Adrenal gland (tissue), 12 donors: ENCODE data around the gene SZRD1. TPM values are rescaled to one million over a fixed set of nuclear protein-coding genes. Genes with fewer than 3 reads are reported as not detected.
A peak's percentile ranks its signal among the peaks of the same experiment; 100 is the strongest.

Experiments
- DNase-seq, 7 donors: peaks; one replicate each; pipeline ENCODE4 v3.0.0-alpha.2; 2019 to 2020
- H3K27ac ChIP-seq, 5 donors: fragments of 200-600 bp; sonication (generic) in 4 of 5; 1 replicate in 3 of 5; 2 replicates in 2 of 5; pipeline versions ENCODE4 v1.5.1 to v1.8.0; 2016 to 2020; ENCODE audit warnings: mild to moderate bottlenecking in 1 of 5
- H3K27me3 ChIP-seq: fragments of 200-600 bp; 2 replicates; pipeline ENCODE4 v1.8.0; 2021
- H3K36me3 ChIP-seq, 2 donors: fragments of 200-600 bp; replicated peaks in 1 of 2; 1 replicate in 1 of 2; 2 replicates in 1 of 2; pipeline versions ENCODE4 v1.5.1 to v1.8.0; 2018 to 2022
- H3K4me1 ChIP-seq, 2 donors: fragments of 200-600 bp; replicated peaks in 1 of 2; 1 replicate in 1 of 2; 2 replicates in 1 of 2; pipeline versions ENCODE4 v1.5.1 to v1.8.0; 2018 to 2021
- H3K4me3 ChIP-seq, 4 donors: fragments of 200-600 bp; sonication (generic) in 3 of 4; one replicate each; pipeline ENCODE4 v1.5.1; 2016 to 2018
- H3K9me3 ChIP-seq, 3 donors: fragments of 200-600 bp; sonication (generic) in 1 of 3; replicated peaks in 1 of 3; 1 replicate in 2 of 3; 2 replicates in 1 of 3; pipeline versions ENCODE4 v1.5.1 to v1.8.0; 2016 to 2021
- POLR2A ChIP-seq, 2 donors: fragments of 450-650 bp; IDR thresholded peaks; one replicate each; pipeline ENCODE4 v1.6.1; 2017; ENCODE audit warnings: antibody characterized with exemption in 2 of 2, mild to moderate bottlenecking in 2 of 2, moderate library complexity in 1 of 2
- WGBS, 4 donors: extraction: QIAGEN DNeasy Blood & Tissue Kit in 2 of 4; methylation state at CpG; one replicate each; pipeline versions ENCODE4 v1.1.5 to v1.1.7; 2013 to 2017; 5-methylcytosine and 5-hydroxymethylcytosine counted together
- intact Hi-C, 2 donors: fragments of 100-400 bp; cut with DNase I; formaldehyde crosslinking; loops; one replicate each; pipeline versions ENCODE4 v1.14.1 to v1.15.0; 2022 to 2023
- polyA plus RNA-seq, 3 donors: library from polyadenylated mRNA; stranded (reverse); fragments of 200-250 nt in 2 of 3; fragments of 350-450 nt in 1 of 3; fragmentation: Illumina TruSeq in 1 of 3; extraction: RNeasy Lipid Tissue Mini Kit (QIAGEN cat#74804) in 1 of 3; gene quantifications; one replicate each; pipeline ENCODE4 v1.2.3, GENCODE V29; 2013 to 2014
- total RNA-seq, 9 donors: library from RNA; depleted of rRNA in 4 of 9; stranded (reverse); fragments of >200 nt in 4 of 9; fragments of 120-200 nt in 1 of 9; fragmentation: NEBNext Ultra II Directional in 1 of 9; extraction: Animal tissue kit (Norgen Biotek cat#: 25700) in 1 of 9; gene quantifications; one replicate each; pipeline versions ENCODE4 v1.1.0 to v1.2.4, GENCODE V29; 2013 to 2023
- TF ChIP-seq, protein P1 (sequence below), 6 experiments: fragments of 450-650 bp in 4 of 6; fragments of 200-600 bp in 2 of 6; sonication (generic) in 1 of 6; IDR thresholded peaks; 1 replicate in 5 of 6; 2 replicates in 1 of 6; pipeline versions ENCODE4 v1.5.1 to v1.8.0; 2016 to 2021; ENCODE audit warnings: antibody characterized with exemption in 6 of 6, mild to moderate bottlenecking in 2 of 6, moderate library complexity in 1 of 6
- donor health status: healthy with polysubstance abuse.
- donor health status: Bipolar disorder and iron deficiency.
- donor health status: DM: yes; HTN: yes; CAD: no.
- donor health status: DM: no; HTN: no; CAD: no.
- donor health status: DM: no; HTN: no; CAD: no.
- donor health status: DM: yes; HTN: yes; CAD: no.

SZRD1 gene
- total and polyA plus RNA-seq, 12 donors = 46.8 to 152 (median 89.0) TPM

DNA sequence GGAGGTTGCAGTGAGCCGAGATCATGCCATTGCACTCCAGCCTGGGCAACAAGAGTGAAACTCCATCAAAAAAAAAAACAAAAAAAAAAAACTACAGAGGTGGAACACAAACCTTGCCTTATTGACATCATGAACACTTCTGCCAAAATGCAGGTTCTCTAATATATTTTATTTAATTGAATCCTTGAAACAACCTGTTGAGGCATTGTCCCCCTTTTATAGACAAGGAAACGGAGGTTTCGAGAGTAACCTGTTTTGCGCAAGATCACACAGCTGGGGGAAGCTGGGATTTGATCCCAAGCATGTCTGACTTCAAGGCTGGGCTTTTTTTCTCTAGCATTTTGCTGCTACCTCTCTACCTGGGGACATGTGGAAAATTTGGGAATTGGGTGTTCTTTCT is 2.8 kb downstream of the SZRD1 start:
- TF ChIP-seq POLR2A (IDR thresholded peaks at IDR 0.05) = no peak
- peaks cover 13 to 68% of the 10 kb centered on the region in 2 donors for H3K4me1 ChIP-seq
- WGBS, 4 donors = 83 to 92% (median 90%) methylated on average over 4 of the region's 4 CpGs
- H3K36me3 ChIP-seq = no peaks in the 10 kb centered on the region
- no peak for DNase-seq
- H3K27ac ChIP-seq = peak overlapping the region in 1 of 5 donors; percentile 98
- no peaks in the 10 kb centered on the region for H3K9me3 ChIP-seq
- no peaks in the 10 kb centered on the region for H3K27me3 ChIP-seq
- intact Hi-C loops = no loop called here
- no peak overlapping the region for H3K4me3 ChIP-seq

DNA sequence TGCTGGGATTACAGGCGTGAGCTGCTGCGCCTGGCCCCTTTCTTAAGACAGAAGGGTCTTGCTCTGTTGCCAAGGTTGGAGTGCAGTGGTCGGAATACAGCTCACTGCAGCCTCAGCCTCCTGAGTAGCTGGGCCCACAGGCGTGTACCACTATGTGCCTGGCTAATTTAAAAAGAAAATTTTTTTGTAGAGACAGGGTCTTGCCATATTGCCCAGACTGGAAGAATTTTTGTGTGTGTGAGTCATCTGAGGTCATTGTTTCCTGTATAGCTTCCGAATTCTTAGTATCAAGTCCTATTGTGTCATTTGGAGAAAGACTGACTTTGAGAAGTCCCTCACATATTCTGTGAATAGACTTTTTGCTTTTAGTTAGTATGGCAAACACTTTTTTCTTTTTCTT is 4.7 kb downstream of the SZRD1 start:
- H3K27me3 ChIP-seq = no peaks in the 10 kb centered on the region
- TF ChIP-seq, protein P1, sequence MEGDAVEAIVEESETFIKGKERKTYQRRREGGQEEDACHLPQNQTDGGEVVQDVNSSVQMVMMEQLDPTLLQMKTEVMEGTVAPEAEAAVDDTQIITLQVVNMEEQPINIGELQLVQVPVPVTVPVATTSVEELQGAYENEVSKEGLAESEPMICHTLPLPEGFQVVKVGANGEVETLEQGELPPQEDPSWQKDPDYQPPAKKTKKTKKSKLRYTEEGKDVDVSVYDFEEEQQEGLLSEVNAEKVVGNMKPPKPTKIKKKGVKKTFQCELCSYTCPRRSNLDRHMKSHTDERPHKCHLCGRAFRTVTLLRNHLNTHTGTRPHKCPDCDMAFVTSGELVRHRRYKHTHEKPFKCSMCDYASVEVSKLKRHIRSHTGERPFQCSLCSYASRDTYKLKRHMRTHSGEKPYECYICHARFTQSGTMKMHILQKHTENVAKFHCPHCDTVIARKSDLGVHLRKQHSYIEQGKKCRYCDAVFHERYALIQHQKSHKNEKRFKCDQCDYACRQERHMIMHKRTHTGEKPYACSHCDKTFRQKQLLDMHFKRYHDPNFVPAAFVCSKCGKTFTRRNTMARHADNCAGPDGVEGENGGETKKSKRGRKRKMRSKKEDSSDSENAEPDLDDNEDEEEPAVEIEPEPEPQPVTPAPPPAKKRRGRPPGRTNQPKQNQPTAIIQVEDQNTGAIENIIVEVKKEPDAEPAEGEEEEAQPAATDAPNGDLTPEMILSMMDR (IDR thresholded peaks at IDR 0.05) = no peak
- H3K27ac ChIP-seq = peak overlapping the region in 1 of 5 donors; percentile 21
- peaks cover 20 to 73% of the 10 kb centered on the region in 2 donors for H3K4me1 ChIP-seq
- H3K36me3 ChIP-seq = no peaks in the 10 kb centered on the region
- intact Hi-C loops = no loop called here
- H3K4me3 ChIP-seq = no peak overlapping the region
- 53 to 70% (median 65%) methylated on average over 3 to 5 of the region's 5 CpGs for WGBS, 4 donors
- H3K9me3 ChIP-seq = no peaks in the 10 kb centered on the region
- no peak for DNase-seq

DNA sequence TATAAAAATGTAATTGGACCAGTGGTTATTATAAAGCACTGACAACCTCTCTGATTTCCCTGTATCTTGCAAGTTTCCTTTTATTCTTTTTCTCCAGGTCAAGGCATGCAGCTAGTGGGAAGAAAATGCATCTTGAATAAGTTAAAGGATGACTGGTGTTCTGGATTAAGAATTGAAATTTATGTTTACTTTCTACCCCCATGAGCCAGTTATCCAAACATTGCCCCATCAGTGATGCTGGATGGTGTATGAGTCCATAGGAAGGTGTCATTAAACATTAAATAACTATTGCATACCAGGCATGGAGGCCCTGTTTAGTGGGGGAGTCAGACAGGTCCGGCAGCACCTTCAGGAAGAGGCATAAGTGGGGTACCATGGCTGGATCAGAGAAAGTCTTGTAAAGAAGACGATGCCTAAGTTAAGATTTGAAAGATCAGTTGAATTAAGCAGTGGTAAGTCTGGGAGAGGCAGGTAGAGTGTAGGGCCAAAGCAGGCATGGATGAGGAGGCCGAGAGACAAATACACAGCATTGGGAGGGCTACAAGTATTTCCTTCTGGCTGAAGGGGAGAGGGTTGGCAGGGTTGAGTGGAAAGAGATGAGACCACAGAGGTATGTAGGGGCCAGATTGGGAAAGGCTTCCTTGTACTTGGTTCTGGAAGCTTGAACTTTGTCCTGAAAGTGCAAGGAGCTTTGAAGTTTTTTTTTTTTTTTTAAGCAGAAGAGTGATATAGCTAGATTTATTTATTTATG is 5.7 kb downstream of the SZRD1 start:
- intact Hi-C loops = no loop called here
- no peak for TF ChIP-seq POLR2A (IDR thresholded peaks at IDR 0.05)
- TF ChIP-seq, protein P1 (IDR thresholded peaks at IDR 0.05) = no peak
- 85 to 92% (median 89%) methylated on average over 3 of the region's 3 CpGs for WGBS, 4 donors
- Histone ChIP-seq H3K27me3 (no peaks in the 10 kb centered on the region), H3K27ac (no peak overlapping the region), H3K9me3 (no peaks in the 10 kb centered on the region), H3K4me1 (peaks cover 26 to 83% of the 10 kb centered on the region in 2 donors), H3K36me3 (no peaks in the 10 kb centered on the region), H3K4me3 (no peak overlapping the region)
- no peak for DNase-seq

DNA sequence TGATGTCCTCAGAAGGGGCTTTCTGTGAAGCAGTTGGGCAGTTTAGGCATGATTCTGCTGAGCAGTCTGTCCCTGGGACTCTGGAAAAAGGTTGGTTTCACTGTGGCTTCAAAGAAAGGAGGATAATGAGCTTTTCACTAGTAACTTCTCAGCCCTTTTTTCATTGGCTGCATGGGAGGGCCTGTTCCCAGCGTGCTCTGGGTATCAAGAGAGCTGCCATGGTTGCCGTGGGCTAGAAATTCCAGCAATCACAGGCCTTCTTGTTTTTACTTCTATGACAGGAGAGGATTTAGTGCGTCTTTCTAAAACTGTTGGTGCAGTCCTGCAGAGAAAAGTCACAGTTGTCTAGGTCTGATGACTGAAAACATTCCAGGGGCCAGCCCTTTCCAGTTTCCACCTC is 7.2 kb downstream of the SZRD1 start:
- Histone ChIP-seq H3K27ac (peak overlapping the region in 1 of 5 donors; percentile 18), H3K9me3 (no peaks in the 10 kb centered on the region), H3K4me1 (peaks cover 21 to 80% of the 10 kb centered on the region in 2 donors), H3K4me3 (no peak overlapping the region), H3K36me3 (no peaks in the 10 kb centered on the region), H3K27me3 (no peaks in the 10 kb centered on the region)
- TF ChIP-seq, protein P1 (IDR thresholded peaks at IDR 0.05) = no peak
- TF ChIP-seq POLR2A (IDR thresholded peaks at IDR 0.05) = no peak
- WGBS, 4 donors = 66 to 79% (median 71%) methylated on average over 3 of the region's 3 CpGs
- DNase-seq = no peak
- intact Hi-C loops = no loop called here
